Measurements from ENCODE around the gene CHTF18. TPM values are rescaled to one million over a fixed set of nuclear protein-coding genes. Genes with fewer than 3 reads are reported as not detected.
A peak's percentile ranks its signal among the peaks of the same experiment; 100 is the strongest.

Gene CHTF18
- total RNA-seq, 1 donor from 2014 or later, result 56.8 TPM

DNA sequence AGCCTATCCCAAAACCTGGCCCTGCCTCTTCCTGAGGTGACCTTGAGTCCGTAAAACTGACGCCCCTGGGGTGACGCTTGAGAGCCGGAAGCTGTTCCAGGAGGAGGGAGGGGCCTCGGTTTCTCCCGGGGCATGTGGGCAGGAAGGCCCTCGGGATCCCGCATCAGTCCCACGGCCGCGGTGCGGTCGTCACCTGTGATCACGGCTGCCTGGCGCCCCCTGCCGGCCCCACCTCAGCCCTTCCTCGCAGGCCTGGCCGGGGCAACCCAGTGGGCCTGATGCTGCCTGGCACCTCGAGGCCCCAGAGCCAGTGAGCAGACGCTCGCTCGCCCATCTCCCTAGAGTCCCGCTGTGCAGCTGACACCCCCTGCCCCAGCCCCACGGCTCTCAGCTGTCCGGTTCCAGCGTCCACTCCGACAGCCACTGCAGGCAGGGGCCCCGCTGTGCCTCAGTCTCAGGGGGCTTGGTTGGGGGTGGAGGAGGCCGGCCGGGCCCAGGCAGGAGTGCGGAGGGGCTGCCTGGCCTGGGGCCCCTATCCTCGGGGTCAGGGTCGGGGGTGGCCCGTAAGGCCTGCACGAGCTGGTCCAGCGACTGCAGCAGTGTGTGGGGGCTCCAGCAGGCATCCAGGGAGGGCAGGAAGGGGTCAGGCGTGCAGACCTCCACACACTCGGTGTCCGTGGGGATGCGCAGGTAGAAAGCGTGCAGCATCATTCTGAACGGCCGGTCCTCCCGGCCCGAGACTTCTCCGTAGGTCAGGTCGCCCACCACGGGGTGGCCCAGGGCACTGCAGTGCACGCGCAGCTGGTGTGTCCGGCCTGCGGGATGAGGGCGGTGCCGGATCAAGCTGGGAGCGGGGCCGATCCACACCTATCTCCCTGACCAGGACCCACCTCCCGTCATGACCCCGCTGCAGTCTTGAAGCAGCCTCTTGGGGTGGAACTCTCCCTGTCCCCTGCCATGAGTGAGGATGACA lies 2.6 kb upstream of the CHTF18 start:
- Mint-ChIP-seq H3K27me3 (ENCODE audit: unreplicated experiment) (peaks cover 6% of the 10 kb centered on the region), H3K4me1 (ENCODE audit: unreplicated experiment) (no peaks in the 10 kb centered on the region)
- peak; percentile 86 for DNase-seq (ENCODE audit: low spot score)

GRCh38 chr16:787321-787966 lies 976 bp upstream of the CHTF18 start:
- Mint-ChIP-seq H3K27ac (ENCODE audit: unreplicated experiment) (peak overlapping the region; percentile 48), H3K9me3 (ENCODE audit: unreplicated experiment) (no peaks in the 10 kb centered on the region), H3K4me1 (ENCODE audit: unreplicated experiment) (no peaks in the 10 kb centered on the region), H3K27me3 (ENCODE audit: unreplicated experiment) (peaks cover 4% of the 10 kb centered on the region), H3K4me3 (ENCODE audit: unreplicated experiment) (peak overlapping the region; percentile 95), H3K36me3 (ENCODE audit: low read depth, unreplicated experiment) (peaks cover 7% of the 10 kb centered on the region)
- TF ChIP-seq CTCF (IDR thresholded peaks at IDR 0.05; ENCODE audit: unreplicated experiment), result no peak
- DNase-seq (ENCODE audit: low spot score), result no peak

More for the DNA sequence above, 2.6 kb upstream of the CHTF18 start:
- Mint-ChIP-seq H3K9me3 (ENCODE audit: unreplicated experiment) (no peaks in the 10 kb centered on the region), H3K27ac (ENCODE audit: unreplicated experiment) (no peak overlapping the region), H3K4me3 (ENCODE audit: unreplicated experiment) (peak overlapping the region; percentile 79), H3K36me3 (ENCODE audit: low read depth, unreplicated experiment) (no peaks in the 10 kb centered on the region)
- TF ChIP-seq CTCF (IDR thresholded peaks at IDR 0.05; ENCODE audit: unreplicated experiment), result peak; percentile 73

DNA sequence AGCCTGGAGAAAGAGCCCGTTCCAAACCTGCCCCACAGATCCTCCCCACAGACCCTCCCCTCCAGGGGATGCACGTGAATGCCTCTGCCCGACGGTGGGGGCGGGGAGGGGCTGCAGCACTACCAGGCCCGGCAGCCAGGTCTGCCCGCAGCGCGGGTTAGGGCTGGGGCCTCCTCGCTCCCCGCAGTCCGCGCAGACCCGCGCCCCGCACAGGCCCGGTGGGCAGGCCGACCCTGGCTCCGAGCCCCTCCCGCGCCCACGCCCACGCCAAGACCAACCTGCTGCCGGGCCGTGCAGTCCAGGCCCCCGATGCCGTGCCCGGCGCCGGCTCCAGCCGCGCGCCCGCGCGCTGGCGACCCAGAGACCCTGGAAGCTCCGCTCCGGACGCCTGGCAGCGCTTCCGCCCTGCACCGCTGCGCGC lies 432 bp upstream of the CHTF18 start, which contains the start of gene RPUSD1:
TSS of gene RPUSD1 (minus strand) at position 404 of the 421 bp plus-strand sequence. CDS start 644 bp downstream, outside the sequence.
- no peak for DNase-seq (ENCODE audit: low spot score)
- Mint-ChIP-seq H3K4me1 (ENCODE audit: unreplicated experiment) (no peaks in the 10 kb centered on the region), H3K9me3 (ENCODE audit: unreplicated experiment) (no peaks in the 10 kb centered on the region), H3K27me3 (ENCODE audit: unreplicated experiment) (peaks cover 4% of the 10 kb centered on the region), H3K4me3 (ENCODE audit: unreplicated experiment) (peak within 1 kb of the TSS; percentile 95), H3K36me3 (ENCODE audit: low read depth, unreplicated experiment) (peaks cover 7% of the 10 kb centered on the region), H3K27ac (ENCODE audit: unreplicated experiment) (peak within 1 kb of the TSS; percentile 48)
- no peak for TF ChIP-seq CTCF (IDR thresholded peaks at IDR 0.05; ENCODE audit: unreplicated experiment)

DNA sequence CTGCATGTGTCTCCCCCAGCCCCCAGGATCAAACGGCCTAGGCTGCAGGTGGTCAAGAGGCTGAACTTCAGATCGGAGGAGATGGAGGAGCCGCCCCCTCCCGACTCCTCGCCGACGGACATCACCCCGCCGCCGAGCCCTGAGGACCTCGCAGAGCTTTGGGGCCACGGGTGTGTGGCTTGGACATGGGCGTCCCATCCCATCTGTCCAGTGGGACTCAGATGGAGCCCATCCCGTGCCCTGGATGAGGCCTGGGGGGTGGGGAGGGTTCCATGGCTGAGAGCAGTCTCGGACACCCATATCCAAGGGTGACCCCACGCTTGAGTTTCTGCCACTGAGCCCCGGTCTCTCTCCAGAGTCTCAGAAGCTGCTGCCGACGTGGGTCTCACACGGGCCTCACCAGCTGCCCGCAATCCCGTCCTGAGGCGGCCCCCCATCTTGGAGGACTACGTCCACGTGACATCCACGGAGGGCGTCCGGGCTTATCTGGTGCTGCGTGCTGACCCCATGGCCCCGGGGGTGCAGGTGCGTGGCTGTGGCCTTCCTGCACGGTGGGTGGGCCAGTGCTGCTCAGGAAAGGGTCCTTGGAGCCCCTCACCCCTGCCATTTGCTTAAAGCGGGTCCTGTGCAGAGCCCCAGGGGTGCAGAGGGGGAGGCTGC lies 901 bp downstream of the CHTF18 start:
- no peak overlapping the region for H3K27ac Mint-ChIP-seq (ENCODE audit: unreplicated experiment)
- TF ChIP-seq CTCF (IDR thresholded peaks at IDR 0.05; ENCODE audit: unreplicated experiment), result no peak
- peaks cover 7% of the 10 kb centered on the region for H3K36me3 Mint-ChIP-seq (ENCODE audit: low read depth, unreplicated experiment)
- H3K4me3 Mint-ChIP-seq (ENCODE audit: unreplicated experiment), result no peak overlapping the region
- no peaks in the 10 kb centered on the region for H3K4me1 Mint-ChIP-seq (ENCODE audit: unreplicated experiment)
- H3K9me3 Mint-ChIP-seq (ENCODE audit: unreplicated experiment), result no peaks in the 10 kb centered on the region
- peaks cover 3% of the 10 kb centered on the region for H3K27me3 Mint-ChIP-seq (ENCODE audit: unreplicated experiment)
- no peak for DNase-seq (ENCODE audit: low spot score)
